Measurements from ENCODE around the gene CFAP298. TPM values are rescaled to one million over a fixed set of nuclear protein-coding genes. Genes with fewer than 3 reads are reported as not detected.
"Not testable (repeated sequence)": the region's sequence is repeated elsewhere in the genome, so short reads cannot be mapped to it uniquely, and the experiment has no call there.

The CFAP298 gene
- total RNA-seq, 4 donors from 2014 or later = 26.0 to 37.1 (median 31.5) TPM

- DNase-seq (ENCODE audit: low spot score in 2 of 2) = no peak
- Histone ChIP-seq H3K9me3 (no peaks in the 10 kb centered on the region), H3K27me3 (no peaks in the 10 kb centered on the region), H3K4me1 (no peaks in the 10 kb centered on the region), H3K4me3 (no peak overlapping the region), H3K27ac (no peak overlapping the region), H3K36me3 (peaks cover 69% of the 10 kb centered on the region)
- WGBS = 57% methylated on average over 19 of the region's 19 CpGs
- no peak for TF ChIP-seq POLR2AphosphoS5 (IDR thresholded peaks at IDR 0.05)
- TF ChIP-seq EP300 (IDR thresholded peaks at IDR 0.05) = no peak
- TF ChIP-seq POLR2A (IDR thresholded peaks at IDR 0.05) = no peak
- no peak for TF ChIP-seq CTCF (IDR thresholded peaks at IDR 0.05)
These were observed 33.3 kb upstream of the CFAP298 start for GRCh38 chr21:32645261-32646182.

- Histone ChIP-seq H3K27me3 (no peaks in the 10 kb centered on the region), H3K9me3 (no peaks in the 10 kb centered on the region), H3K4me3 (no peak overlapping the region), H3K36me3 (peaks cover 80% of the 10 kb centered on the region), H3K4me1 (no peaks in the 10 kb centered on the region), H3K27ac (no peak overlapping the region)
- TF ChIP-seq POLR2AphosphoS5 (IDR thresholded peaks at IDR 0.05) (no peak), CTCF (IDR thresholded peaks at IDR 0.05) (no peak), EP300 (IDR thresholded peaks at IDR 0.05) (no peak), POLR2A (IDR thresholded peaks at IDR 0.05) (no peak)
- WGBS = 74% methylated on average over 10 of the region's 10 CpGs
- DNase-seq (ENCODE audit: low spot score in 2 of 2) = no peak
These were observed 29.8 kb upstream of the CFAP298 start for GRCh38 chr21:32641710-32642698.

- 93% methylated on average over 3 of the region's 3 CpGs for WGBS
- H3K9me3 ChIP-seq = no peaks in the 10 kb centered on the region
- peaks cover 21% of the 10 kb centered on the region for H3K36me3 ChIP-seq
- DNase-seq (ENCODE audit: low spot score in 2 of 2) = no peak
- no peaks in the 10 kb centered on the region for H3K4me1 ChIP-seq
- peaks cover 8% of the 10 kb centered on the region for H3K27me3 ChIP-seq
- H3K4me3 ChIP-seq = no peak overlapping the region
- no peak for TF ChIP-seq POLR2A (IDR thresholded peaks at IDR 0.05)
- TF ChIP-seq CTCF (IDR thresholded peaks at IDR 0.05) = no peak
- no peak for TF ChIP-seq EP300 (IDR thresholded peaks at IDR 0.05)
- no peak for TF ChIP-seq POLR2AphosphoS5 (IDR thresholded peaks at IDR 0.05)
- no peak overlapping the region for H3K27ac ChIP-seq
These were observed 14.5 kb upstream of the CFAP298 start for GRCh38 chr21:32626621-32627196.

- not testable (repeated sequence) for DNase-seq (ENCODE audit: low spot score in 2 of 2); H3K4me1 ChIP-seq; H3K9me3 ChIP-seq; H3K4me3 ChIP-seq; H3K36me3 ChIP-seq; H3K27ac ChIP-seq
- 82% methylated on average over 6 of the region's 6 CpGs for WGBS
- H3K27me3 ChIP-seq = peaks cover 23% of the 10 kb centered on the region
These were observed 6.0 kb upstream of the CFAP298 start for GRCh38 chr21:32618218-32618617.

- no peaks in the 10 kb centered on the region for H3K9me3 ChIP-seq
- peaks cover 11% of the 10 kb centered on the region for H3K36me3 ChIP-seq
- TF ChIP-seq EP300 (IDR thresholded peaks at IDR 0.05) = no peak
- TF ChIP-seq CTCF (IDR thresholded peaks at IDR 0.05) = no peak
- TF ChIP-seq POLR2A (IDR thresholded peaks at IDR 0.05) = no peak
- TF ChIP-seq POLR2AphosphoS5 (IDR thresholded peaks at IDR 0.05) = no peak
- peak overlapping the region; percentile 92 for H3K27ac ChIP-seq
- H3K4me1 ChIP-seq = peaks cover 19% of the 10 kb centered on the region
- no peak for DNase-seq (ENCODE audit: low spot score in 2 of 2)
- 78% methylated on average over 16 of the region's 16 CpGs for WGBS
- peak overlapping the region; percentile 89 for H3K4me3 ChIP-seq
- H3K27me3 ChIP-seq = no peaks in the 10 kb centered on the region
These were observed 1.4 kb upstream of the CFAP298 start for GRCh38 chr21:32613436-32614043.
